Measurements from ENCODE around the gene WHRN.

GRCh38 chr9:114499528-114499927, 5.7 kb downstream of the WHRN start:
- TF ChIP-seq CTCF (IDR thresholded peaks at IDR 0.05) (no peak), POLR2A (IDR thresholded peaks at IDR 0.05) (no peak)
